Activated CD4-positive, alpha-beta memory T cell treated with anti-CD3 and anti-CD28 coated beads, Interleukin-2, amount 10 ng/mL, durations not matched to agents 7 days and 5 days (primary cell): Measurements from ENCODE around the gene ZSCAN20. TPM values are rescaled to one million over a fixed set of nuclear protein-coding genes. Genes with fewer than 3 reads are reported as not detected.
A peak's percentile ranks its signal among the peaks of the same experiment; 100 is the strongest.

Experiments
- CTCF ChIA-PET: fragments of 350-600 bp; sonication (Branson Sonifier 250); formaldehyde crosslinking; loops from one replicate; lab custom pipeline; 2021; ENCODE audit warnings: antibody characterized with exemption, inconsistent platforms; lab: Charles Lee
- POLR2A ChIA-PET: fragments of 350-600 bp; sonication (Branson Sonifier 250); formaldehyde crosslinking; loops from one replicate; lab custom pipeline; 2021; ENCODE audit warnings: antibody characterized with exemption; lab: Charles Lee
- DNase-seq: peaks from one replicate; pipeline ENCODE4 v3.0.0-alpha.2; 2020
- H3K27ac Mint-ChIP-seq: one replicate; pipeline ENCODE4 v1.8.0; 2021; ENCODE audit warnings: mild to moderate bottlenecking, mixed read lengths
- H3K27me3 Mint-ChIP-seq: one replicate; pipeline ENCODE4 v1.8.0; 2021; ENCODE audit warnings: mixed read lengths
- H3K36me3 Mint-ChIP-seq: one replicate; pipeline ENCODE4 v1.8.0; 2021; ENCODE audit warnings: low read depth, mixed read lengths
- H3K4me1 Mint-ChIP-seq: one replicate; pipeline ENCODE4 v1.8.0; 2021; ENCODE audit warnings: mixed read lengths
- H3K4me3 Mint-ChIP-seq: one replicate; pipeline ENCODE4 v1.8.0; 2021; ENCODE audit warnings: mild to moderate bottlenecking, mixed read lengths
- H3K9me3 Mint-ChIP-seq: one replicate; pipeline ENCODE4 v1.8.0; 2021; ENCODE audit warnings: mixed read lengths
- total RNA-seq, 2 experiments: library from RNA; stranded (reverse); gene quantifications; one replicate each; pipeline ENCODE4 v1.2.3, GENCODE V29; 2021

ZSCAN20 gene
- total RNA-seq, 2 experiments from 2014 or later, result 2.1 to 2.3 TPM

- no peaks in the 10 kb centered on the region for H3K9me3 Mint-ChIP-seq
- H3K27ac Mint-ChIP-seq, result no peak overlapping the region
- H3K36me3 Mint-ChIP-seq, result no peaks in the 10 kb centered on the region
- CTCF ChIA-PET, result interaction anchor here (0.6 to 2.7 kb wide), 15 partner anchors 8 to 1044 kb away, joined by 3 to 25 read pairs (median 5); no protein-coding TSS in a partner anchor
- POLR2A ChIA-PET, result interaction anchor here (1.3 kb wide), 1 partner anchor 12 kb away, joined by 6 read pairs; no protein-coding TSS in a partner anchor
- H3K4me1 Mint-ChIP-seq, result peaks cover 4% of the 10 kb centered on the region
- DNase-seq, result peak; percentile 58
- H3K4me3 Mint-ChIP-seq, result no peak overlapping the region
- peaks cover 34% of the 10 kb centered on the region for H3K27me3 Mint-ChIP-seq
Measured at GRCh38 chr1:33455539-33456501, 16.6 kb upstream of the ZSCAN20 start.

GRCh38 chr1:33456502-33456886 lies 16.0 kb upstream of the ZSCAN20 start:
- H3K27me3 Mint-ChIP-seq, result peaks cover 28% of the 10 kb centered on the region
- ChIA-PET POLR2A (no interaction called here), CTCF (interaction anchor here (0.6 to 2.7 kb wide), 12 partner anchors 9 to 1044 kb away, joined by 3 to 25 read pairs (median 5); no protein-coding TSS in a partner anchor)
- H3K9me3 Mint-ChIP-seq, result no peaks in the 10 kb centered on the region
- peaks cover 4% of the 10 kb centered on the region for H3K4me1 Mint-ChIP-seq
- H3K36me3 Mint-ChIP-seq, result no peaks in the 10 kb centered on the region
- no peak for DNase-seq
- H3K27ac Mint-ChIP-seq, result no peak overlapping the region
- H3K4me3 Mint-ChIP-seq, result no peak overlapping the region

GRCh38 chr1:33459691-33460090 lies 12.8 kb upstream of the ZSCAN20 start:
- H3K9me3 Mint-ChIP-seq, result no peaks in the 10 kb centered on the region
- peaks cover 16% of the 10 kb centered on the region for H3K27me3 Mint-ChIP-seq
- H3K27ac Mint-ChIP-seq, result no peak overlapping the region
- H3K4me3 Mint-ChIP-seq, result no peak overlapping the region
- DNase-seq, result no peak
- CTCF ChIA-PET, result interaction anchor here (0.6 to 0.9 kb wide), 2 partner anchors 11 to 87 kb away, joined by 3 read pairs; no protein-coding TSS in a partner anchor
- no peaks in the 10 kb centered on the region for H3K36me3 Mint-ChIP-seq
- H3K4me1 Mint-ChIP-seq, result peaks cover 4% of the 10 kb centered on the region
- POLR2A ChIA-PET, result no interaction called here

- no peak for DNase-seq
- no peaks in the 10 kb centered on the region for H3K36me3 Mint-ChIP-seq
- peaks cover 16% of the 10 kb centered on the region for H3K27me3 Mint-ChIP-seq
- H3K9me3 Mint-ChIP-seq, result no peaks in the 10 kb centered on the region
- no peak overlapping the region for H3K27ac Mint-ChIP-seq
- ChIA-PET POLR2A (no interaction called here), CTCF (interaction anchor here (0.6 to 0.9 kb wide), 2 partner anchors 11 to 87 kb away, joined by 3 read pairs; no protein-coding TSS in a partner anchor)
- no peak overlapping the region for H3K4me3 Mint-ChIP-seq
- peaks cover 4% of the 10 kb centered on the region for H3K4me1 Mint-ChIP-seq
Measured at GRCh38 chr1:33460144-33460543, 12.3 kb upstream of the ZSCAN20 start.

GRCh38 chr1:33460947-33461629 lies 11.4 kb upstream of the ZSCAN20 start:
- no peak overlapping the region for H3K4me3 Mint-ChIP-seq
- H3K36me3 Mint-ChIP-seq, result no peaks in the 10 kb centered on the region
- POLR2A ChIA-PET, result no interaction called here
- no peak for DNase-seq
- no peaks in the 10 kb centered on the region for H3K4me1 Mint-ChIP-seq
- H3K27ac Mint-ChIP-seq, result no peak overlapping the region
- CTCF ChIA-PET, result no interaction called here
- H3K27me3 Mint-ChIP-seq, result peaks cover 16% of the 10 kb centered on the region
- H3K9me3 Mint-ChIP-seq, result no peaks in the 10 kb centered on the region

- DNase-seq, result no peak
- no peaks in the 10 kb centered on the region for H3K36me3 Mint-ChIP-seq
- H3K4me1 Mint-ChIP-seq, result no peaks in the 10 kb centered on the region
- H3K27ac Mint-ChIP-seq, result no peak overlapping the region
- H3K27me3 Mint-ChIP-seq, result peaks cover 16% of the 10 kb centered on the region
- ChIA-PET CTCF (interaction anchor here (0.7 to 1.1 kb wide), 3 partner anchors 9 to 374 kb away, joined by 3 read pairs; no protein-coding TSS in a partner anchor), POLR2A (no interaction called here)
- no peak overlapping the region for H3K4me3 Mint-ChIP-seq
- no peaks in the 10 kb centered on the region for H3K9me3 Mint-ChIP-seq
Measured at GRCh38 chr1:33462405-33463164, 9.9 kb upstream of the ZSCAN20 start.

GRCh38 chr1:33464552-33464951 lies 7.9 kb upstream of the ZSCAN20 start:
- POLR2A ChIA-PET, result interaction anchor here (0.6 kb wide), 2 partner anchors 56 to 816 kb away, joined by 3 to 4 read pairs; no protein-coding TSS in a partner anchor

GRCh38 chr1:33465316-33465715 lies 7.1 kb upstream of the ZSCAN20 start:
- ChIA-PET CTCF (interaction anchor here (1.7 kb wide), 1 partner anchor 9 kb away, joined by 6 read pairs; no protein-coding TSS in a partner anchor), POLR2A (no interaction called here)
- peaks cover 7% of the 10 kb centered on the region for H3K4me1 Mint-ChIP-seq

More at GRCh38 chr1:33464552-33464951, 7.9 kb upstream of the ZSCAN20 start:
- CTCF ChIA-PET, result interaction anchor here (1.7 kb wide), 2 partner anchors 8 to 169 kb away, joined by 6 read pairs; no protein-coding TSS in a partner anchor
- H3K36me3 Mint-ChIP-seq, result no peaks in the 10 kb centered on the region
- H3K4me1 Mint-ChIP-seq, result peaks cover 1% of the 10 kb centered on the region
- DNase-seq, result no peak
- H3K27me3 Mint-ChIP-seq, result peaks cover 13% of the 10 kb centered on the region
- no peak overlapping the region for H3K27ac Mint-ChIP-seq
- no peaks in the 10 kb centered on the region for H3K9me3 Mint-ChIP-seq
- no peak overlapping the region for H3K4me3 Mint-ChIP-seq

GRCh38 chr1:33466159-33466558 lies 6.3 kb upstream of the ZSCAN20 start:
- ChIA-PET POLR2A (no interaction called here), CTCF (interaction anchor here (1.7 to 8.7 kb wide), 2 partner anchors 10 to 170 kb away, joined by 6 to 83 read pairs; no protein-coding TSS in a partner anchor)
- H3K9me3 Mint-ChIP-seq, result no peaks in the 10 kb centered on the region
- H3K27ac Mint-ChIP-seq, result no peak overlapping the region
- H3K36me3 Mint-ChIP-seq, result no peaks in the 10 kb centered on the region
- DNase-seq, result no peak
- no peak overlapping the region for H3K4me3 Mint-ChIP-seq
- H3K27me3 Mint-ChIP-seq, result peaks cover 8% of the 10 kb centered on the region
- H3K4me1 Mint-ChIP-seq, result peaks cover 13% of the 10 kb centered on the region

More at GRCh38 chr1:33465316-33465715, 7.1 kb upstream of the ZSCAN20 start:
- no peak overlapping the region for H3K27ac Mint-ChIP-seq
- H3K27me3 Mint-ChIP-seq, result peaks cover 10% of the 10 kb centered on the region
- no peak for DNase-seq
- H3K9me3 Mint-ChIP-seq, result no peaks in the 10 kb centered on the region
- no peaks in the 10 kb centered on the region for H3K36me3 Mint-ChIP-seq
- H3K4me3 Mint-ChIP-seq, result no peak overlapping the region

- H3K36me3 Mint-ChIP-seq, result no peaks in the 10 kb centered on the region
- ChIA-PET POLR2A (no interaction called here), CTCF (interaction anchor here (0.6 to 8.7 kb wide), 3 partner anchors 12 to 938 kb away, joined by 3 to 83 read pairs (median 5); no protein-coding TSS in a partner anchor)
- H3K4me1 Mint-ChIP-seq, result peaks cover 26% of the 10 kb centered on the region
- DNase-seq, result no peak
- H3K4me3 Mint-ChIP-seq, result no peak overlapping the region
- peaks cover 5% of the 10 kb centered on the region for H3K27me3 Mint-ChIP-seq
- no peak overlapping the region for H3K27ac Mint-ChIP-seq
- no peaks in the 10 kb centered on the region for H3K9me3 Mint-ChIP-seq
Measured at GRCh38 chr1:33468011-33468410, 4.4 kb upstream of the ZSCAN20 start.

GRCh38 chr1:33468531-33468930 lies 3.9 kb upstream of the ZSCAN20 start:
- Mint-ChIP-seq H3K9me3 (no peaks in the 10 kb centered on the region), H3K36me3 (no peaks in the 10 kb centered on the region), H3K27ac (no peak overlapping the region), H3K27me3 (peaks cover 5% of the 10 kb centered on the region), H3K4me1 (peaks cover 29% of the 10 kb centered on the region), H3K4me3 (no peak overlapping the region)
- DNase-seq, result no peak
- CTCF ChIA-PET, result interaction anchor here (3.7 to 8.7 kb wide), 2 partner anchors 13 to 172 kb away, joined by 22 to 83 read pairs; no protein-coding TSS in a partner anchor
- POLR2A ChIA-PET, result interaction anchor here (1.3 kb wide), 1 partner anchor 173 kb away, joined by 5 read pairs; no protein-coding TSS in a partner anchor

- H3K4me3 Mint-ChIP-seq, result no peak overlapping the region
- peaks cover 30% of the 10 kb centered on the region for H3K4me1 Mint-ChIP-seq
- H3K27me3 Mint-ChIP-seq, result peaks cover 5% of the 10 kb centered on the region
- no peak for DNase-seq
- no peak overlapping the region for H3K27ac Mint-ChIP-seq
- POLR2A ChIA-PET, result interaction anchor here (1.3 kb wide), 1 partner anchor 174 kb away, joined by 5 read pairs; no protein-coding TSS in a partner anchor
- no peaks in the 10 kb centered on the region for H3K9me3 Mint-ChIP-seq
- CTCF ChIA-PET, result interaction anchor here (3.7 to 8.7 kb wide), 2 partner anchors 13 to 172 kb away, joined by 22 to 83 read pairs; no protein-coding TSS in a partner anchor
- H3K36me3 Mint-ChIP-seq, result no peaks in the 10 kb centered on the region
Measured at GRCh38 chr1:33468967-33469366, 3.5 kb upstream of the ZSCAN20 start.
